ENCODE measurements around the gene TRIO.

TRIO gene

DNA sequence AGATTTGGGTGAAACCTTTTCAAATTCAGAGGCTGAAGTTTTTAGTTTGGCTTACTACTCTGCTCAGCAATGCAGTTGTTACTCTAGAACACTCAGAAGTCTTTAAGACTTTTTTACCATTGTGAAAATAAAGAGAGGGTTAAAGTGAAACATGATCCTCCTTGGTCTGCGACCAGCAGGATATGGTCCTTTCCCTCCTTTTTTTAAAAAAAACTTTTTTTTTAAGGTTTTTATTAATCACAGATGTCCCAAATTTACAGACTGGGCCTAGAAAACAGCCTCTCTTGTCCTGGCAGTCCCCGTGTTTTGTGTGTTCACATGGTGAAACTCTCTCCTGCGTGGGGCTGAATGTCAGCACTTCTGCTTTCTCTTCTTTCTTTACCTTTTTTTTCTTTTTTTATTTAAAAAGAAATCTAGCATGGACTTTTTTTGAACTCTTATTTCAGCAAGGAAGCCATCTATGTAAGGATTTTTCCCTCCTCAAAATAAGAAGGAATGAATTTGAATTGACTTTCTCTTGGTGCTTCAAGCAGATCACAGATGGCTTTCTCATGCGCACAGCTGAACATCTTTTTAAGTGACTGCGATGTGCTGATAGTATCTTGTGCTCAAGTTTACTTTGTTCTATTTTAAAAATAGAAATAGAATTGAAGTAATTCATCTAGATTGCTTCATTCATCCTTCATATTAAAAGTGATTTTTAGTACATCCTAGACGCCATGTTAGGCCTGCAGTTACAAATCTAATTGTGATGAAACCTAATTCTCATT, 309.7 kb downstream of the TRIO start:
- TF ChIP-seq, protein P1, sequence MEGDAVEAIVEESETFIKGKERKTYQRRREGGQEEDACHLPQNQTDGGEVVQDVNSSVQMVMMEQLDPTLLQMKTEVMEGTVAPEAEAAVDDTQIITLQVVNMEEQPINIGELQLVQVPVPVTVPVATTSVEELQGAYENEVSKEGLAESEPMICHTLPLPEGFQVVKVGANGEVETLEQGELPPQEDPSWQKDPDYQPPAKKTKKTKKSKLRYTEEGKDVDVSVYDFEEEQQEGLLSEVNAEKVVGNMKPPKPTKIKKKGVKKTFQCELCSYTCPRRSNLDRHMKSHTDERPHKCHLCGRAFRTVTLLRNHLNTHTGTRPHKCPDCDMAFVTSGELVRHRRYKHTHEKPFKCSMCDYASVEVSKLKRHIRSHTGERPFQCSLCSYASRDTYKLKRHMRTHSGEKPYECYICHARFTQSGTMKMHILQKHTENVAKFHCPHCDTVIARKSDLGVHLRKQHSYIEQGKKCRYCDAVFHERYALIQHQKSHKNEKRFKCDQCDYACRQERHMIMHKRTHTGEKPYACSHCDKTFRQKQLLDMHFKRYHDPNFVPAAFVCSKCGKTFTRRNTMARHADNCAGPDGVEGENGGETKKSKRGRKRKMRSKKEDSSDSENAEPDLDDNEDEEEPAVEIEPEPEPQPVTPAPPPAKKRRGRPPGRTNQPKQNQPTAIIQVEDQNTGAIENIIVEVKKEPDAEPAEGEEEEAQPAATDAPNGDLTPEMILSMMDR (conservative IDR thresholded peaks at IDR 0.05; ENCODE audit: low read depth, low read length), result no peak
- no peak overlapping the region for H3K4me3 ChIP-seq (ENCODE audit: low read depth, low read length)
- DNase-seq (ENCODE audit: low read depth), result peak; percentile 58

DNA sequence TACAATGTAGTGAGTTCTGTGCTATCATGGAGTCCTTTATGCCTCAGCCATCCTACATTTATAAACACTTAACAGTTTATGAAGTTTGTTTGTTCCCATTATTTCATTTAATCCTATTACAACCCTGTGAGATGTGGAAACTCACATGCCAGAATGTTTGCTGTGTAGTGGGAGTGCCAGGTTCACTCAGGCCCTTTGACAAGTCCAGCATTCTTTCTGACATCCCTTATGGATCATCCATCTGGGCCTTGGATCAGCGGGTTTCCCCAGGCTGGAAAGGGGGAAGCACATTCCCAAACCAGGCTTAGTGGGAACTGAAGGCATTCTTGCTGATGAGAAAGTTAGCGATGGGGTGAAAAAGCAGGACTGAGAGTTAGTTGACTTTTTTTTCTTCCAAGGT, 310.3 kb downstream of the TRIO start:
- H3K4me3 ChIP-seq (ENCODE audit: low read depth, low read length), result no peak overlapping the region
- no peak for DNase-seq (ENCODE audit: low read depth)
- TF ChIP-seq, protein P1 (conservative IDR thresholded peaks at IDR 0.05; ENCODE audit: low read depth, low read length), result no peak

GRCh38 chr5:14455814-14456321, 312.7 kb downstream of the TRIO start:
- DNase-seq (ENCODE audit: low read depth), result no peak
- TF ChIP-seq, protein P1 (conservative IDR thresholded peaks at IDR 0.05; ENCODE audit: low read depth, low read length), result no peak
- H3K4me3 ChIP-seq (ENCODE audit: low read depth, low read length), result no peak overlapping the region

- TF ChIP-seq, protein P1 (conservative IDR thresholded peaks at IDR 0.05; ENCODE audit: low read depth, low read length), result no peak
- no peak overlapping the region for H3K4me3 ChIP-seq (ENCODE audit: low read depth, low read length)
- DNase-seq (ENCODE audit: low read depth), result no peak
Measured at GRCh38 chr5:14457476-14457875, 314.3 kb downstream of the TRIO start.

- DNase-seq (ENCODE audit: low read depth), result no peak
Measured at GRCh38 chr5:14458414-14458813, 315.3 kb downstream of the TRIO start.

GRCh38 chr5:14460844-14461398, 317.8 kb downstream of the TRIO start:
- DNase-seq (ENCODE audit: low read depth), result no peak

More at GRCh38 chr5:14458414-14458813, 315.3 kb downstream of the TRIO start:
- no peak overlapping the region for H3K4me3 ChIP-seq (ENCODE audit: low read depth, low read length)
- TF ChIP-seq, protein P1 (conservative IDR thresholded peaks at IDR 0.05; ENCODE audit: low read depth, low read length), result no peak

More at GRCh38 chr5:14460844-14461398, 317.8 kb downstream of the TRIO start:
- H3K4me3 ChIP-seq (ENCODE audit: low read depth, low read length), result no peak overlapping the region
- TF ChIP-seq, protein P1 (conservative IDR thresholded peaks at IDR 0.05; ENCODE audit: low read depth, low read length), result no peak

All from choroid plexus epithelial cell (primary cell).